Stimulated activated naive CD8-positive, alpha-beta T cell treated with anti-CD3 and anti-CD28 coated beads, Interleukin-15, Interleukin-2, amounts not matched to agents 100 ng/mL and 50 ng/mL, for 24 hours (primary cell): ENCODE measurements around the gene CFAP45.

Experiments
- H3K27ac Mint-ChIP-seq: one replicate; pipeline ENCODE4 v1.8.0; 2021; ENCODE audit warnings: mild to moderate bottlenecking, mixed read lengths
- H3K27me3 Mint-ChIP-seq: one replicate; pipeline ENCODE4 v1.8.0; 2021; ENCODE audit warnings: mixed read lengths
- H3K36me3 Mint-ChIP-seq: one replicate; pipeline ENCODE4 v1.8.0; 2021; ENCODE audit warnings: low read depth, mixed read lengths
- H3K4me1 Mint-ChIP-seq: one replicate; pipeline ENCODE4 v1.8.0; 2021; ENCODE audit warnings: low read depth, mixed read lengths
- H3K4me3 Mint-ChIP-seq: one replicate; pipeline ENCODE4 v1.8.0; 2021; ENCODE audit warnings: mild to moderate bottlenecking, mixed read lengths
- H3K9me3 Mint-ChIP-seq: one replicate; pipeline ENCODE4 v1.8.0; 2021; ENCODE audit warnings: mixed read lengths

The CFAP45 gene

GRCh38 chr1:159939678-159940002, 39.7 kb upstream of the CFAP45 start:
- no peaks in the 10 kb centered on the region for H3K9me3 Mint-ChIP-seq
- no peak overlapping the region for H3K4me3 Mint-ChIP-seq
- no peaks in the 10 kb centered on the region for H3K36me3 Mint-ChIP-seq
- peaks cover 7% of the 10 kb centered on the region for H3K4me1 Mint-ChIP-seq
- H3K27me3 Mint-ChIP-seq, result peaks cover 13% of the 10 kb centered on the region
- H3K27ac Mint-ChIP-seq, result no peak overlapping the region

GRCh38 chr1:159938905-159939677, 39.1 kb upstream of the CFAP45 start:
- Mint-ChIP-seq H3K27me3 (peaks cover 8% of the 10 kb centered on the region), H3K4me3 (no peak overlapping the region), H3K27ac (no peak overlapping the region), H3K4me1 (peaks cover 7% of the 10 kb centered on the region), H3K9me3 (no peaks in the 10 kb centered on the region), H3K36me3 (no peaks in the 10 kb centered on the region)

GRCh38 chr1:159938211-159938852, 38.4 kb upstream of the CFAP45 start:
- peaks cover 8% of the 10 kb centered on the region for H3K27me3 Mint-ChIP-seq
- no peak overlapping the region for H3K4me3 Mint-ChIP-seq
- H3K9me3 Mint-ChIP-seq, result no peaks in the 10 kb centered on the region
- peaks cover 7% of the 10 kb centered on the region for H3K4me1 Mint-ChIP-seq
- H3K36me3 Mint-ChIP-seq, result no peaks in the 10 kb centered on the region
- no peak overlapping the region for H3K27ac Mint-ChIP-seq

GRCh38 chr1:159937054-159937750, 37.2 kb upstream of the CFAP45 start:
- Mint-ChIP-seq H3K4me3 (no peak overlapping the region), H3K9me3 (no peaks in the 10 kb centered on the region), H3K27ac (no peak overlapping the region), H3K4me1 (peaks cover 7% of the 10 kb centered on the region), H3K36me3 (no peaks in the 10 kb centered on the region), H3K27me3 (peaks cover 3% of the 10 kb centered on the region)

GRCh38 chr1:159936273-159936904, 36.4 kb upstream of the CFAP45 start:
- H3K9me3 Mint-ChIP-seq, result no peaks in the 10 kb centered on the region
- H3K27me3 Mint-ChIP-seq, result peaks cover 3% of the 10 kb centered on the region
- H3K4me3 Mint-ChIP-seq, result no peak overlapping the region
- no peaks in the 10 kb centered on the region for H3K36me3 Mint-ChIP-seq
- H3K4me1 Mint-ChIP-seq, result peaks cover 7% of the 10 kb centered on the region
- H3K27ac Mint-ChIP-seq, result no peak overlapping the region

GRCh38 chr1:159935719-159936272, 35.8 kb upstream of the CFAP45 start:
- H3K27ac Mint-ChIP-seq, result no peak overlapping the region
- H3K27me3 Mint-ChIP-seq, result peaks cover 3% of the 10 kb centered on the region
- peaks cover 7% of the 10 kb centered on the region for H3K4me1 Mint-ChIP-seq
- no peaks in the 10 kb centered on the region for H3K36me3 Mint-ChIP-seq
- H3K4me3 Mint-ChIP-seq, result no peak overlapping the region
- H3K9me3 Mint-ChIP-seq, result no peaks in the 10 kb centered on the region

- Mint-ChIP-seq H3K27me3 (peaks cover 3% of the 10 kb centered on the region), H3K36me3 (no peaks in the 10 kb centered on the region), H3K9me3 (no peaks in the 10 kb centered on the region), H3K4me3 (no peak overlapping the region), H3K27ac (no peak overlapping the region), H3K4me1 (peaks cover 7% of the 10 kb centered on the region)
Measured at GRCh38 chr1:159935305-159935704, 35.3 kb upstream of the CFAP45 start.

- H3K4me1 Mint-ChIP-seq, result peaks cover 7% of the 10 kb centered on the region
- H3K27me3 Mint-ChIP-seq, result peaks cover 3% of the 10 kb centered on the region
- H3K4me3 Mint-ChIP-seq, result no peak overlapping the region
- no peaks in the 10 kb centered on the region for H3K9me3 Mint-ChIP-seq
- H3K27ac Mint-ChIP-seq, result no peak overlapping the region
- no peaks in the 10 kb centered on the region for H3K36me3 Mint-ChIP-seq
Measured at GRCh38 chr1:159934136-159935039, 34.4 kb upstream of the CFAP45 start.

GRCh38 chr1:159933347-159933746, 33.4 kb upstream of the CFAP45 start:
- no peaks in the 10 kb centered on the region for H3K36me3 Mint-ChIP-seq
- no peaks in the 10 kb centered on the region for H3K9me3 Mint-ChIP-seq
- no peak overlapping the region for H3K27ac Mint-ChIP-seq
- H3K4me3 Mint-ChIP-seq, result no peak overlapping the region
- H3K27me3 Mint-ChIP-seq, result peaks cover 3% of the 10 kb centered on the region
- peaks cover 7% of the 10 kb centered on the region for H3K4me1 Mint-ChIP-seq

GRCh38 chr1:159932296-159933285, 32.6 kb upstream of the CFAP45 start:
- no peaks in the 10 kb centered on the region for H3K9me3 Mint-ChIP-seq
- H3K4me1 Mint-ChIP-seq, result peaks cover 7% of the 10 kb centered on the region
- no peak overlapping the region for H3K27ac Mint-ChIP-seq
- H3K36me3 Mint-ChIP-seq, result no peaks in the 10 kb centered on the region
- H3K4me3 Mint-ChIP-seq, result no peak overlapping the region
- H3K27me3 Mint-ChIP-seq, result peaks cover 3% of the 10 kb centered on the region

- H3K4me3 Mint-ChIP-seq, result no peak overlapping the region
- H3K27ac Mint-ChIP-seq, result no peak overlapping the region
- H3K36me3 Mint-ChIP-seq, result no peaks in the 10 kb centered on the region
- H3K27me3 Mint-ChIP-seq, result peaks cover 3% of the 10 kb centered on the region
- peaks cover 7% of the 10 kb centered on the region for H3K4me1 Mint-ChIP-seq
- no peaks in the 10 kb centered on the region for H3K9me3 Mint-ChIP-seq
Measured at GRCh38 chr1:159931795-159932173, 31.8 kb upstream of the CFAP45 start.

GRCh38 chr1:159931101-159931794, 31.3 kb upstream of the CFAP45 start:
- Mint-ChIP-seq H3K4me3 (no peak overlapping the region), H3K27me3 (peaks cover 3% of the 10 kb centered on the region), H3K9me3 (no peaks in the 10 kb centered on the region), H3K4me1 (peaks cover 6% of the 10 kb centered on the region), H3K36me3 (no peaks in the 10 kb centered on the region), H3K27ac (no peak overlapping the region)

- Mint-ChIP-seq H3K4me3 (no peak overlapping the region), H3K27ac (no peak overlapping the region), H3K9me3 (no peaks in the 10 kb centered on the region), H3K27me3 (peaks cover 3% of the 10 kb centered on the region), H3K4me1 (peaks cover 9% of the 10 kb centered on the region), H3K36me3 (no peaks in the 10 kb centered on the region)
Measured at GRCh38 chr1:159930634-159931033, 30.7 kb upstream of the CFAP45 start.
